ENCODE measurements around the gene STK40.

STK40 gene

DNA sequence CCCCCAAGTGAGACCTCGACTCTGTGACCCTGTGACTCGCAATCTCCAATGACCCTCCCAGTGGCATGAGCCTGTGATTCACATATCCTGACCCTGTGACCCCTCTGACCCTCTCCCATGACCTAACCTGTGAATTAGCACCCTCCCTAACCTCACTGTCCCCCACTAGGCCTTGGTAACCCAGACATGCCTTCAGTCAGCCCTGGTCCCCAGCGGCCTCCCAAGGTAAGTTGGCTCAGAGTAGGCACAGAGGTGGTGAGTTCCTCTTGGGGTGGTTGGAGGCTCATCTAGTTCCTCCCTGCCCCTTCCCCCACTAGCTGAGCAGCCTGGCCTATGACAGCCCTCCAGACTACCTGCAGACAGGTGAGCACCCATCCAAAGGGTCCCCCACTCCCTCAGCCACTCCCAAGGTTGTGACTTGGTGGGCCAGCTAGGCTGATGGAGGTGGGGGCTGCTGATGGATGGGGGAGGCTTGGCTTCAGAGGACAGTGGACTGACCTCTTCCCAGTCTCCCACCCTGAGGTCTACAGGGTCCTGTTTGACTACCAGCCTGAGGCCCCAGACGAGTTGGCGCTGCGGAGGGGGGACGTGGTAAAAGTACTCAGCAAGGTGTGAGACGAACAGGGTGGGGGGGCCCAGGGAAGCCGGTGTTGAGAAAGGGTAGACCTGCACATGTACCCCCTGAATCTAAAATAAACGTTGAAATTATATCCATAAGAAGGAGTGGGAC lies 78.0 kb downstream of the STK40 start:
- H3K4me3 ChIP-seq (ENCODE audit: low read length), result peak overlapping the region; percentile 61
- H2AFZ ChIP-seq (ENCODE audit: low read length), result peak overlapping the region; percentile 70; the same call in 1 of the 2 replicates
- H3F3A ChIP-seq (ENCODE audit: insufficient read depth, low read length), result no peaks in the 10 kb centered on the region
- H3K9ac ChIP-seq (ENCODE audit: low read length), result no peak overlapping the region; the same call in 1 of the 2 replicates
- H3K9me3 ChIP-seq (replicated peaks; ENCODE audit: insufficient read depth, low read length), result no peaks in the 10 kb centered on the region
- no peak overlapping the region for H3K27ac ChIP-seq (ENCODE audit: low read length)
- peak overlapping the region; percentile 80 for H3K4me2 ChIP-seq (ENCODE audit: low read depth, low read length)
- no peak for DNase-seq
- H4K20me1 ChIP-seq (ENCODE audit: insufficient read depth, low read length), result no peaks in the 10 kb centered on the region
- no peaks in the 10 kb centered on the region for H3K79me2 ChIP-seq (ENCODE audit: low read length)
- no peaks in the 10 kb centered on the region for H3K9me2 ChIP-seq (replicated peaks; ENCODE audit: insufficient read depth, low read length)
- H3K4me1 ChIP-seq (ENCODE audit: low read length), result no peaks in the 10 kb centered on the region
- H3K36me3 ChIP-seq (replicated peaks; ENCODE audit: insufficient read depth, low read length), result no peaks in the 10 kb centered on the region
- no peak for TF ChIP-seq EZH2phosphoT487 (IDR thresholded peaks at IDR 0.05; ENCODE audit: low read length)
- no peak for TF ChIP-seq EZH2 (optimal IDR thresholded peaks at IDR 0.05; ENCODE audit: low read depth, low read length)
- TF ChIP-seq, protein P1, sequence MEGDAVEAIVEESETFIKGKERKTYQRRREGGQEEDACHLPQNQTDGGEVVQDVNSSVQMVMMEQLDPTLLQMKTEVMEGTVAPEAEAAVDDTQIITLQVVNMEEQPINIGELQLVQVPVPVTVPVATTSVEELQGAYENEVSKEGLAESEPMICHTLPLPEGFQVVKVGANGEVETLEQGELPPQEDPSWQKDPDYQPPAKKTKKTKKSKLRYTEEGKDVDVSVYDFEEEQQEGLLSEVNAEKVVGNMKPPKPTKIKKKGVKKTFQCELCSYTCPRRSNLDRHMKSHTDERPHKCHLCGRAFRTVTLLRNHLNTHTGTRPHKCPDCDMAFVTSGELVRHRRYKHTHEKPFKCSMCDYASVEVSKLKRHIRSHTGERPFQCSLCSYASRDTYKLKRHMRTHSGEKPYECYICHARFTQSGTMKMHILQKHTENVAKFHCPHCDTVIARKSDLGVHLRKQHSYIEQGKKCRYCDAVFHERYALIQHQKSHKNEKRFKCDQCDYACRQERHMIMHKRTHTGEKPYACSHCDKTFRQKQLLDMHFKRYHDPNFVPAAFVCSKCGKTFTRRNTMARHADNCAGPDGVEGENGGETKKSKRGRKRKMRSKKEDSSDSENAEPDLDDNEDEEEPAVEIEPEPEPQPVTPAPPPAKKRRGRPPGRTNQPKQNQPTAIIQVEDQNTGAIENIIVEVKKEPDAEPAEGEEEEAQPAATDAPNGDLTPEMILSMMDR (IDR thresholded peaks at IDR 0.05; ENCODE audit: low read length), result no peak
- no peaks in the 10 kb centered on the region for H3K27me3 ChIP-seq (replicated peaks; ENCODE audit: insufficient read depth, low read length)

DNA sequence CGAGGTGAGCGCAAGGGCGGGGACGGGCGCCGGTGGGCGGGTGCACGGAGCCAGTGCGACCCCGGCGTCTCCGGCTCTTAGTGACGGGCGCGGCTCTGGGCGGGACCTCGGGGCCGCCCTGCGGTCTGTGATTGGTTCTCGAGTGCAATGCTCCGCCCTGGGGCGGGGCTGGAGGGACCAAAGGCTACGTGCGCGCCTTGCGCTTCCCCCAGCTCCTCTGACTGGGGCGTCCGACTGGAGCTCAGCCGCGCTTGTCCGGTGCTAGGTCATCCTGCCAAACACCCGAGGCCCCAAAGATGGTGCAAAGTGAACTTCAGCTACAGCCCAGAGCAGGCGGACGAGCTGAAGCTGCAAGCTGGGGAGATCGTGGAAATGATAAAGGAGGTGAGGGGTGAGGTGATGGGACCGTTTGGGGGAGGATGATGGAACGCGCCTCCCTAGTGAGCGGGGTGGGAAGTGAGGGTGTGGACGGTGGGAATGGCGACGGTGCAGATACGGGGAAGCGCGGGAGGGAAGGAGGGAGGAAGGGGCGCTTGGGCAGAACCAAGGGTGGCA lies 78.7 kb downstream of the STK40 start:
- no peak overlapping the region for H3K27ac ChIP-seq (ENCODE audit: low read length)
- H3K4me1 ChIP-seq (ENCODE audit: low read length), result no peaks in the 10 kb centered on the region
- 0 out of 2 replicates have a peak, but pooled peaks cover 2% of the 10 kb centered on the region for H3K36me3 ChIP-seq (replicated peaks; ENCODE audit: insufficient read depth, low read length)
- H2AFZ ChIP-seq (ENCODE audit: low read length), result peak overlapping the region; percentile 77
- no peaks in the 10 kb centered on the region for H3F3A ChIP-seq (ENCODE audit: insufficient read depth, low read length)
- H4K20me1 ChIP-seq (ENCODE audit: insufficient read depth, low read length), result no peaks in the 10 kb centered on the region
- no peaks in the 10 kb centered on the region for H3K9me2 ChIP-seq (replicated peaks; ENCODE audit: insufficient read depth, low read length)
- H3K4me2 ChIP-seq (ENCODE audit: low read depth, low read length), result peak overlapping the region; percentile 80
- TF ChIP-seq, protein P1 (IDR thresholded peaks at IDR 0.05; ENCODE audit: low read length), result no peak
- TF ChIP-seq EZH2phosphoT487 (IDR thresholded peaks at IDR 0.05; ENCODE audit: low read length), result no peak
- TF ChIP-seq EZH2 (optimal IDR thresholded peaks at IDR 0.05; ENCODE audit: low read depth, low read length), result no peak
- H3K79me2 ChIP-seq (ENCODE audit: low read length), result no peaks in the 10 kb centered on the region
- no peaks in the 10 kb centered on the region for H3K27me3 ChIP-seq (replicated peaks; ENCODE audit: insufficient read depth, low read length)
- peak overlapping the region; percentile 61 for H3K4me3 ChIP-seq (ENCODE audit: low read length)
- peak overlapping the region; percentile 55; the same call in 1 of the 2 replicates for H3K9ac ChIP-seq (ENCODE audit: low read length)
- peak; percentile 95 for DNase-seq
- H3K9me3 ChIP-seq (replicated peaks; ENCODE audit: insufficient read depth, low read length), result no peaks in the 10 kb centered on the region

DNA sequence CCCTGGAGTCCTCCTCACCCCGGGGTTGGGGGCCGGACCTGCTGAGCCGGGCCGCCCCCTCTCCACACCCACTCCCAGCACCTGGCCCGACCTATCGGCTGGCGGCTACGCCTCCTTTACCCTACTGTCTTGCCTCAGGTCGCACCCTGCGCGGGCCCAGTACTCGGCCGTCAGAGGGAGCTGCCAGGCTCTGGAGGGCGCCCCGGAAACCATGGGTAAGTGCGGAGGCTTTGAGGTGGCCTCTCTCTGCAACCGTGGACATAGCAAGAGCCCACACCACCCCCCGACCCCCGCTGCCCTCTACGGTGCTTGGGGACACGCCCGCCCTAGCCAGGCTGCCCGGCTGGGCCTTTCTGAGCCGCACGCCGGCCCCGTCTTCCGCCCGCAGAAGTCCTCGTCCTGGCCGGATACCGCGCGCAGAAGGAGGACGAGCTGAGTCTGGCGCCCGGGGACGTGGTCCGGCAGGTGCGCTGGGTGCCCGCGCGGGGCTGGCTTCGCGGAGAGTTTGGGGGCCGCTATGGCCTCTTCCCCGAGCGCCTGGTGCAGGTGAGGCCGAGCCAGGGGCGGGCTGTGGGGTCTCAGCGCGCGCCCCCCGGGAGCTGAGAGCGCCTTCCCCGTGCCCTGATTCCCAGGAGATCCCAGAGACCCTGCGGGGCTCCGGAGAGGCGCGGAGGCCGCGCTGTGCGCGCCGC lies 79.4 kb downstream of the STK40 start, which contains the start of gene SH3D21:
SH3D21 (plus strand) TSS at position 159 of the 692 bp plus-strand sequence; CDS start at position 212, 53 bp downstream.
- H4K20me1 ChIP-seq (ENCODE audit: insufficient read depth, low read length), result no peaks in the 10 kb centered on the region
- H3K27me3 ChIP-seq (replicated peaks; ENCODE audit: insufficient read depth, low read length), result no peaks in the 10 kb centered on the region
- peak within 1 kb of the TSS; percentile 61 for H3K4me3 ChIP-seq (ENCODE audit: low read length)
- H3F3A ChIP-seq (ENCODE audit: insufficient read depth, low read length), result no peaks in the 10 kb centered on the region; the same call in 1 of the 2 replicates
- peak within 1 kb of the TSS; percentile 80 for H3K4me2 ChIP-seq (ENCODE audit: low read depth, low read length)
- H3K9me2 ChIP-seq (replicated peaks; ENCODE audit: insufficient read depth, low read length), result no peaks in the 10 kb centered on the region
- peak within 1 kb of the TSS; percentile 77 for H2AFZ ChIP-seq (ENCODE audit: low read length)
- peak within 1 kb of the TSS; percentile 13; the same call in 1 of the 2 replicates for H3K27ac ChIP-seq (ENCODE audit: low read length)
- DNase-seq, result peak; percentile 42
- H3K9ac ChIP-seq (ENCODE audit: low read length), result peak within 1 kb of the TSS; percentile 55; the same call in 1 of the 2 replicates
- TF ChIP-seq, protein P1 (IDR thresholded peaks at IDR 0.05; ENCODE audit: low read length), result no peak
- TF ChIP-seq EZH2phosphoT487 (IDR thresholded peaks at IDR 0.05; ENCODE audit: low read length) (no peak), EZH2 (optimal IDR thresholded peaks at IDR 0.05; ENCODE audit: low read depth, low read length) (no peak)
- H3K36me3 ChIP-seq (replicated peaks; ENCODE audit: insufficient read depth, low read length), result peaks cover 7% of the 10 kb centered on the region; the same call in 1 of the 2 replicates
- H3K79me2 ChIP-seq (ENCODE audit: low read length), result no peaks in the 10 kb centered on the region
- no peaks in the 10 kb centered on the region for H3K9me3 ChIP-seq (replicated peaks; ENCODE audit: insufficient read depth, low read length)
- H3K4me1 ChIP-seq (ENCODE audit: low read length), result no peaks in the 10 kb centered on the region

Measured in MM.1S (cell line).